HG03575 (cell line): ENCODE measurements around the gene BCL3.

ENCODE experiments used
- ATAC-seq: cut with Tn5 transposase; IDR thresholded peaks from one replicate; pipeline ENCODE4 v1.9.1; 2021; ENCODE audit not compliant: unreplicated experiment, insufficient number of reproducible peaks, low FRiP score; ENCODE audit errors: extremely low read depth

The BCL3 gene

GRCh38 chr19:44738136-44738535, 10.4 kb upstream of the BCL3 start:
- ATAC-seq, result no peak

GRCh38 chr19:44738603-44739558, 9.6 kb upstream of the BCL3 start:
- ATAC-seq, result no peak

- ATAC-seq, result no peak
These were observed 8.1 kb upstream of the BCL3 start for GRCh38 chr19:44740351-44740824.

- no peak for ATAC-seq
These were observed 7.2 kb upstream of the BCL3 start for GRCh38 chr19:44741258-44741731.

GRCh38 chr19:44741841-44742329, 6.6 kb upstream of the BCL3 start:
- ATAC-seq, result no peak

GRCh38 chr19:44742330-44743061, 6.0 kb upstream of the BCL3 start:
- no peak for ATAC-seq

GRCh38 chr19:44744871-44745332, 3.6 kb upstream of the BCL3 start:
- no peak for ATAC-seq

- no peak for ATAC-seq
These were observed 3.1 kb upstream of the BCL3 start for GRCh38 chr19:44745341-44745831.

DNA sequence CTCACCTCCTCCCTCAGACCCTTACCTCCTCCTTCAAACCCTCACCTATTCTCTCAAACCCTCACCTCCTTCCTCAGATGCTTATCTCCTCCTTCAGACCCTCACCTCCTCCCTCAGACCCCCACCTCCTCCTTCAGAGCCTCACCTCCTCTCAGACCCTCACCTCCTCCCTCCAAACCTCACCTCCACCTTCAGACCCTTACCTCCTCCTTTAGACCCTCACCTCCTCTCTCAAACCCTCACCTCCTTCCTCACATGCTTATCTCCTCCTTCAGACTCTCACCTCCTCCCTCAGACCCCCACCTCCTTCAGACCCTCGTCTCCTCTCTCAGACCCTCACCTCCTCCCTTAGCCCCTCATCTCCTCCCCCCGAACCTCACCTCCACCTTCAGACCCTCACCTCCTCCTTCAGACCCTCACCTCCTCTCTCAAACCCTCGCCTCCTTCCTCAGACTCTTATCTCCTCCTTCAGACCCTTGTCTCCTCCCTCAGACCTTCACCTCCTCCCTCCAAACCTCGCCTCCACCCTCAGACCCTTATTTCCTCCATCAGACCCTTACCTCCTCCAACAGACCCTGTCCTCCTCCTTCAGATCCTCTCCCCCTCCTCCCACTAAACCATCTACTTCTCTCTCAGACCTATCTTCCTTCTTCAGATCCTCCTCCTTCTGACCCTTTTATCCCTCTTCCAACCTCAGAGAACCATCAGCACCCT, 2.5 kb upstream of the BCL3 start:
- ATAC-seq, result no peak

DNA sequence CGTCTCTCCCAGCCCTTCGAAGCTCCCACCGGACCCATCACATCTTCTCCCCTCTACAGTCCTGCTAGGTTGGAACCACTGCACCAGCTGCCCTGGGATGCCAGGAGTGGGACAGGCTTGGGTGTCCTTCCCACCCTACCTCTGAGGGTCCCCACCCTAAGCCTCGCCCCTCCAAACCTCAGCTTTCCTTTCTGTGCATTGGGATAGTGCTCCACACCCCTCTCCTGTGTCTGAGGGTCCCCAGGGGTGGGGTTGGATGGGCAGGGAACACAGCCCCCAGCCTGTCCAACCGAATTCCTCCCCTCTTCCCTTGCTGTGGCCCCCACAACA, 1.9 kb upstream of the BCL3 start:
- no peak for ATAC-seq

DNA sequence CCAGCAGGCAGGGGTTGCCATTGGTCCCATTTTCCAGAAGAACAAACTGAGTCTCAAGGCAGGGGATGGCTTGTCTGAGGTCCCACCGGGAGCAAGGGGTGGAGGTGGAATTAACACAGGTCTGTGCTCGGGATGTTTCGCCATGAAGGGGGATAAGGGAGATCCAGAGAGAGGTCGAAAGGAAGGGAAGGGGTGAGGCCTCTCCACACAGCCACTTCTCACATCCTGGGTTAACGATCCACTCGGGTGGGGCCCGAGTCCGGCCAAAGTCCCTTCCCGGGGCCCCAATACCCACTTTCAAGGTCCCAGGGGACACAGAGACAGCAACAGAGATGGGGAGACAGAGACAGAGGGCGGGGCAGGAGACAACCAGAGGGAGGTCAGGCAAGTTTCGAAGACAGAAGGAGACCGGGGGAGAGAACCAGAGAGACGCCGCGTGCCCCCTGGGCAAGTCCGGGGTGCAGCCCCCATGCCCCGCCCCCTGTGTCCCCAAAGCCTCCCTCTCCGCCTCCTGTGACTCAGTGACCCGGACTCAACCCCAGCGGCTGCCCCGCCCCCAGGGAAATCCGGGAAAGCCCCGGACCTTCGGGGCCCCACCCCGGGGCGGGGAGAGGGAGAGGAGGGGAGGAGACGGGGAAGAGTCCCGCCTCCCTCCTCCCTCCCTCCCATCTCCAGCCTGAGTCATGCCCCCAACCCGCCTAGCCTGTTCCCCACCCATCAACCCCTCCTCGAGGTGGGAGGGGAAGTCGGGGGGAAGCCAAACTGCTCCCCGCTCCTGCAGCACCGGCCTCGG, 1.4 kb upstream of the BCL3 start:
- ATAC-seq, result no peak

DNA sequence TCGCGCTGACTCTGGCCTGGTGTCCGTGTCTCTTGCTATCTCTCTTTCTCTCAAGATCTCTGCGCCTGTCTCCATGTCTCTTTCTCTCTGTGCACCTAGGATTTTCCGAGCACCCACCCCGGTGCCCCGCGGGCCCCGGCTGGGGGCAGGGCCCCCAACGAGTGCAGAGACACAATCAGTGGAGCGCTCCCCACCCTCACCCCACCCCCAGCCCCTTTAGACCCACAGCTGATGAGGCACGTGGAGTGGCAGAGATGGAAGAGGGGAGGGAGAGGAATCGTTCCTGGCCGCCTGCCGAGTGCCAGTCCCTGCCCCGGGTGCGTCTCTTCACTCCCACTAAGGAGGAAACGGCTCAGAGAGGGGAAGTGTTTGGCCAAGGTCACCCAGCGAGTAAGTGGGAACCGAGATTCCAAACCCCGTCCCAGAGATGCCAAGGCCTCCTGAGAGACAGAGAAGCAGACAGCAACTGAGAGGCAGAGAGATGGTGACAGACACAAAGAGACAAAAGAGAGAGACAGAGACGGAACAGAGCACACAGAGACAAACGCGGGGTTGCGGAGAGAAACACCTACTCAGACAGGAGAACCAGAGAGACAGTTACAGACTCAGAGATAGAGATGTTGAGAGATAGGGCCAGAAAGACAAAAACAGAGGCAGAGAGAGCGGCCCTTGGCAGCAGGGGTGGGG, 626 bp upstream of the BCL3 start:
- ATAC-seq, result no peak

DNA sequence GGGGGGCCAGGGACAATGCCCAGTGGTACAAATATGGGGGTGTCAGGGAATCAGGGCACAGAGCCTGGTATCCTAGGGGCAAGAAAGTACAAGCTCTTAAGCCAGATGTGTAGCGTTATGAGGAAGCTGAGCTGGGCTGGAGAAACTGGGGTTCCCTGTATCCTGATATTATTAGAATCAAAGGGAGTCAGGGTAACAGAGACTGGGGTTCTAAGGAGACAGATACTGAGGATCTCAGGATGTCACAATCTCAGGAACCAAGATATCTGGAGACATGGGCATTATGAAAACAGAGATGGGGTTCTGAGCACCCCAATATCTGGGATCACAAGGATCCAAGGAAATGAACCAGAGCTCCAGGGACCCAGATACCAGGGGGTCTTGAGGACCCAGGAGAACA, 784 bp downstream of the BCL3 start:
- ATAC-seq, result no peak

DNA sequence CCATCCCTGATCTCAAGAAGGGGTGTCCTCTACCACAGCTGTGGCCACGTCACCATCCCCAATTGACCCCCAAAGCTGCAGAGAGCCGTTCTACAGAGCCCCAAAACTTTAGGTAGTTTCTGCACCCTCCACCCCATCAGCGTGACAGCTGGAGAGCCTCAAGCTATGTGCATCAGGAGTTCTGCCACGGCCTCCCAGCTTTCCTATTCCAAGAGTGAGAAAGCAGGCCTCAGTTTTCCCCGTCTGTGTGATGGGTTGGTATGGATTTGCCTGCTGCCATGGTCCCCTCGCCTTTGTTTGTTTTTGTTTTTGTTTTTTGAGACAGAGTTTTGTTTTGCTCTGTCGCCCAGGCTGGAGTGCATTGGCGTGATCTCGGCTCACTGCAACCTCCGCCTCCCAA, 1.5 kb downstream of the BCL3 start:
- ATAC-seq, result no peak

GRCh38 chr19:44752123-44752815, 3.8 kb downstream of the BCL3 start:
- no peak for ATAC-seq

DNA sequence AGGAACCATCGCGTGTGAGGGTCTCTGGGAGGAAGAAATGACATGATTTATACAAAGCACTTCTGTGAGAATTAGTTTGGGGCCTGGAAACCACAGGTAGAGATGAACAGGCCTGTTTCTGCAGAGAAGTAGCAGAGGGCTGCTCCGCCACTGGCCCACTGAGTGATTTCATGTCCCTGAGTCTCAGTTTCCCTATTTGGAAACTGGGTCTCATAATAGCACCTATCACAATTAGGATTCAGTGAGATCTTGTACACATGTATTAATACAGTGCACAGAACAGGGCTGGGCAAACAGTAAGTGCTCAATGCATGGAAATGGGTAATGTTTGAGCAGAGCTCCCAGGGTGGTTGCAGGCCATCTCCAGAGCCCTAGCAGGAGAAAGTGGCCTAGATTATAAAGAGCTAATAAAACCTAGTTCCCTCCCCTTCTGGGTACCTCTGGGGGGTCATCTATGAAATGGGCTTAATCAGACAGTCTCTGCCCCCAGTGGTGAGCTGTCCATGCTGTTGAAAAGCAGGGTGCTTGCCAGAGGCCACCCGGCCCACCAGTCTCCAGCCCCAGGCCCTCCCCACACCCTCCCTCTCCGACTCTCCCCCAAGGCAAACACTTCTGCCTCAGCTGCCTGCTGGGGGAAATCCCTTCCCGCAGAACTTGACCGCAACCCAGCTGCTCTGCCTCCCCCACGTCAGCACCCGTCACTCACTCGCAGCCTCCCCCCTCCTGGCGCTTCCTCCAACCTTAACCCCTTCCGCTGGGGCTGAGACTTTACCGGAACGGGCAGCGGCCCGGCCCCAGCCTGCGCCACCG, 4.5 kb downstream of the BCL3 start:
- no peak for ATAC-seq

GRCh38 chr19:44753626-44753931, 5.1 kb downstream of the BCL3 start:
- ATAC-seq, result no peak
